Measurements from ENCODE around the gene SOX6. TPM values are rescaled to one million over a fixed set of nuclear protein-coding genes. Genes with fewer than 3 reads are reported as not detected.

The SOX6 gene
- total RNA-seq, 1 experiment from 2014 or later: 18.5 TPM

- H3K36me3 ChIP-seq: no peaks in the 10 kb centered on the region
- no peaks in the 10 kb centered on the region for H3K27me3 ChIP-seq (replicated peaks)
- H3K4me3 ChIP-seq: no peak overlapping the region
- H3K4me1 ChIP-seq (replicated peaks): no peaks in the 10 kb centered on the region
- DNase-seq (ENCODE audit: low read depth in 1 of 2, low spot score in 2 of 2): no peak
- H3K9me3 ChIP-seq (replicated peaks): no peaks in the 10 kb centered on the region
- H3K27ac ChIP-seq: no peak overlapping the region
These were observed 93.7 kb downstream of the SOX6 start for GRCh38 chr11:16262645-16262955.

DNA sequence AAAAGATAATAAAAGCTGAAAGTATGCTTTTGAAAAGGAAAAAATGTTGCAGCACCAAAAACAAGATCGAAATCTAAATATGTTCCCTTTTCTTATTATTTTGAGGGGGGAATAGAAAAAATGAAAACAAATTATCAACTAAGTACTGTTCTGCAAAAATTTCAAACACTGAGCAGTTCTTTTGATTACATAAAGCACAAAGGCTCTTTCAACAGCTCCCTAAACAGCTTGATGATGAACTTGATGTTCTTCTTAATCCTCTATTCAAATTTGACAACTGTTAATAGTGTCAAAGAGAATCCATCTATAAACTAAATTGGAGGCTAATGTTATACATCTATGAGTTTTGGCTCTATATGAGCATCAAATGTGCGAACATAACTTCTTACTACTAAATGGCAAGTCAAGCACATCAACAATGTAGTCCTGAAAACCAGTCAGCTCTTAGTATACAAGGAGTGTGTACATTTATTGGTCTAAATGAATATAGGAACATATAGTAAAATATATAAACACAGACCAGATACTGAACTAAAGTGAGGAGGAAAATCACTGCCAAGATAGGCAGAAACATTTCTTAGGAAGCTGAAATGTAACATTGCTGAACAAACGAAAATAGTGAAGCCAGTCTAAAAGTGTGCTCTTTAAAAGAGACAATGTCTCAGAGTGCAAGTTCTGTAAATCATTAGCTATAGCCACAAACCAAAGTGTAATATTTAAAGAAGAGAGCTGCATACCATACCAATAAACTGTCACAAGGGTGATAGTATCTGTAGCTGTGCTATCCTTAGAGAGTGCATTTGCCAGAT, 94.3 kb downstream of the SOX6 start:
- Histone ChIP-seq H3K4me1 (replicated peaks) (no peaks in the 10 kb centered on the region), H3K9me3 (replicated peaks) (no peaks in the 10 kb centered on the region), H3K27me3 (replicated peaks) (no peaks in the 10 kb centered on the region), H3K4me3 (no peak overlapping the region), H3K36me3 (no peaks in the 10 kb centered on the region), H3K27ac (no peak overlapping the region)
- no peak for DNase-seq (ENCODE audit: low read depth in 1 of 2, low spot score in 2 of 2)

- Histone ChIP-seq H3K36me3 (no peaks in the 10 kb centered on the region), H3K27ac (no peak overlapping the region), H3K4me1 (replicated peaks) (no peaks in the 10 kb centered on the region), H3K27me3 (replicated peaks) (no peaks in the 10 kb centered on the region), H3K4me3 (no peak overlapping the region), H3K9me3 (replicated peaks) (no peaks in the 10 kb centered on the region)
- peak in 1 of 2 experiments; percentile 41 for DNase-seq (ENCODE audit: low read depth in 1 of 2, low spot score in 2 of 2)
These were observed 104.0 kb downstream of the SOX6 start for GRCh38 chr11:16252373-16252772.

DNA sequence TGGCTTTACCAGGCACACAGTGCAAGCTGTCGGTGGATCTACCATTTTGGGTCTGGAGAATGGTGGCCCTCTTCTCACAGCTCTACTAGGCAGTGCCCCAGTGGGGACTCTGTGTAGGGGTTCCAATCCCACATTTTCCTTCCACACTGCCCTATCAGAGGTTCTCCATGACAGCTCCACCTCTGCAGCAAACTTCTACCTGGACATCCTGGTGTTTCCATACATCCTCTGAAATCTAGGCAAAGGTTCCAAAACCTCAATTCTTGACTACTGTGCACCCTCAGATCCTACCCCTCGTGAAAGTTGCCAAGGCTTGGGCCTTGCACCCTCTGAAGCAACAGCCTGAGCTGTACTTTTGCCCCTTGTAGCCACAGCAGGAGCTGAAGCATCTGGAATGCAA, 108.1 kb downstream of the SOX6 start:
- H3K4me3 ChIP-seq: no peak overlapping the region
- H3K36me3 ChIP-seq: no peaks in the 10 kb centered on the region
- H3K27ac ChIP-seq: no peak overlapping the region
- no peaks in the 10 kb centered on the region for H3K4me1 ChIP-seq (replicated peaks)
- H3K9me3 ChIP-seq (replicated peaks): 0 out of 2 replicates have a peak, but pooled peaks cover 2% of the 10 kb centered on the region
- no peaks in the 10 kb centered on the region for H3K27me3 ChIP-seq (replicated peaks)
- DNase-seq (ENCODE audit: low read depth in 1 of 2, low spot score in 2 of 2): no peak

DNA sequence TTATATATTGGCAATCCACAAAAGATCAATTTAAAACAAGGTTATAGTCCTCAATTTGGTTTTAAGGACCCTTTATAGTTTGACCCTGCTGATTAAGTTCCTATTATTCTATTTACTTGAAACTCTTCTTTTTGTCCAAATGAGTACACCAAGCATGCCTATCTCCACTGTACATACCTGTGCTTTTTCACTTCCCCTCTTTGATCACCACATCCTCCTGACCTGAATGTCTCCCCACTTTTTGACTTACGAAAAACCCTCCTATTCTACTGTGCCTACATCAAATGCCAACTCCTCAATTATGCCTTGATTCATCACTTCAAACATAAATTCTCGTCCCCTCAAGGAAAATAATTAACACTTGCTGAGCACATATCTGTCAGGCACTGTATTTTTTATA, 113.5 kb downstream of the SOX6 start:
- 0 out of 2 replicates have a peak, but pooled peaks cover 2% of the 10 kb centered on the region for H3K9me3 ChIP-seq (replicated peaks)
- peaks cover 10% of the 10 kb centered on the region for H3K4me1 ChIP-seq (replicated peaks)
- no peak for DNase-seq (ENCODE audit: low read depth in 1 of 2, low spot score in 2 of 2)
- no peak overlapping the region for H3K27ac ChIP-seq
- no peaks in the 10 kb centered on the region for H3K27me3 ChIP-seq (replicated peaks)
- H3K36me3 ChIP-seq: no peaks in the 10 kb centered on the region
- H3K4me3 ChIP-seq: no peak overlapping the region

DNA sequence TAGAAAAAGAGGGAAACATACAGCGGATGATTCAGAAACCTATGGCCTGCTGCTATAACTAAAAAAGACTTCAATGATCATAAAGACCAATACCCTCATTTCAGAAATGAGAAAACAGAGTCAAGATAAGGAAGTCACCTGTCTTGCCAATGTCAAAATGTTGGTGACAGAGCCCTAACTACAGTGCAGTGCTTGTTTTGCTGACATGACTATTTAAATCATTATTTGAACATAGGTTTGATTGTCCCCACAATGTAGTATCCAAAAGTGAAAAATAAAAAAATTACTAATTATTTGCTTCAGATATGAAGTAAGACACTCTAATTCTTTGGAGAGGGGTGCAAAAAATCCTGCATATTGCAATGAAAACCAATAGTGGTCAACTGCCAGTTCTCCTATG, 115.7 kb downstream of the SOX6 start:
- peaks cover 10% of the 10 kb centered on the region for H3K4me1 ChIP-seq (replicated peaks)
- no peaks in the 10 kb centered on the region for H3K9me3 ChIP-seq (replicated peaks)
- no peak overlapping the region for H3K4me3 ChIP-seq
- no peak for DNase-seq (ENCODE audit: low read depth in 1 of 2, low spot score in 2 of 2)
- H3K27ac ChIP-seq: no peak overlapping the region
- no peaks in the 10 kb centered on the region for H3K27me3 ChIP-seq (replicated peaks)
- H3K36me3 ChIP-seq: no peaks in the 10 kb centered on the region

DNA sequence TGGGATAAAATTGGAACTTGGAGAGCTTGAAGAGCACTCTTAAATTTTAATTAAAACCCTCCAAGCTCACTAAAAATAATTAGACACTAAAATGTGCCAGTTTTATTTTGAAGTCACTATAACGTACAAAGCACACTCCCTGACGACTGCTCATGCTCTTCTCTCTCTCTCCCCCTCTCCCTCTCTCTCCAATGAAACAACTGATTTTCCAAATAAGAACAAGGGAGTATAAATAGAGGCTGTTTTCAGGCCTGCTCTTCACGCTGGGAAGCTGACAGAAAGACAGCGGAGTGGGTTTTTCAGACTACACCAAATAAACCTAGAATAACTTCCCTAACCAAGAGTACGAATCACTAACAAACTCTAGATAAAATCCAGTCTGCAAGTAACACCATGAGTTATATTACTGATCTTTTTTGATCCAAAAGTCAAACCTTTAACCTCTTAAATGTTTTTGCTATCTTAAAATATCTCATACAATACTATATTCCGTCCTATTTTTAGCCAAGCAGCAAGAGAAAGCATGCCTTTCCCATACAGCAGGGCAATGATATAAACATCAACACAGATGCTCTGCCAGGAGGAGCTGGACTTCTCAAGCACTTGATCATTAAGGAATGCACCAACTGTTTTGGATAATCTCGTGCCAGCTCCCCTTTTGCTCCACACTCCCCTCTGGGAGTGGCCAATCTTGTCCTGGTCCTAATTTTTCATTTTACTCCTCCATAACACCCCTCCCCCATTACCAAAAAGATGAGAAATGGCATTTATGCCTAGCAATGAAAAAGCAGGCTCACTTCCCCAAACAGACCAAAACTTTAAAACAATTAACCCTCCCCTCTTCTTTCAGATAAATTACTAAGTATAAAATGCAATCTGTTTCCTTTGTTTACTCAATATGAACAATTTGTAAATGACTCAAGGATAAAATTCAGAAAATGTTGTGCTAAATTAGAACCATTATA, 116.9 kb downstream of the SOX6 start:
- peak in 1 of 2 experiments; percentile 29 for DNase-seq (ENCODE audit: low read depth in 1 of 2, low spot score in 2 of 2)
- no peaks in the 10 kb centered on the region for H3K9me3 ChIP-seq (replicated peaks)
- H3K4me3 ChIP-seq: no peak overlapping the region
- no peaks in the 10 kb centered on the region for H3K27me3 ChIP-seq (replicated peaks)
- no peaks in the 10 kb centered on the region for H3K36me3 ChIP-seq
- H3K4me1 ChIP-seq (replicated peaks): peaks cover 10% of the 10 kb centered on the region
- no peak overlapping the region for H3K27ac ChIP-seq

DNA sequence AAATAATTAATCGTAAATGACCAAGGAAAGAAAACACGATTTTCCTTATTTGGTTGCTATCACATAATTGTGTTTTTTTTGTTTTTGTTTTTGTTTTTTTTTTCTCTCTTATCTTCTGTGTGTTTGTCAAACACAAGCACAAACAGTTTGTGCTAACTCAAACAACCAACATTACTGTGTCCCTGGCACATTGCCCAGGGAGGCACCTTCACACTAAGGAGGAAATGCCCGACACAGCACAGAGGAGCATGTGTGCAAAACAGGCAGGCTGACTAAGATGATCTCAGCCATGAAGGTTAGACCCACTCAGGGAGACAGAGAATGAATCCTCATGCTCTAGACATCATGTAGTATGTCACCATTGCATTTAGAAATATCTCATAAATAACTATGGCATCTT, 130.1 kb downstream of the SOX6 start:
- no peaks in the 10 kb centered on the region for H3K9me3 ChIP-seq (replicated peaks)

DNA sequence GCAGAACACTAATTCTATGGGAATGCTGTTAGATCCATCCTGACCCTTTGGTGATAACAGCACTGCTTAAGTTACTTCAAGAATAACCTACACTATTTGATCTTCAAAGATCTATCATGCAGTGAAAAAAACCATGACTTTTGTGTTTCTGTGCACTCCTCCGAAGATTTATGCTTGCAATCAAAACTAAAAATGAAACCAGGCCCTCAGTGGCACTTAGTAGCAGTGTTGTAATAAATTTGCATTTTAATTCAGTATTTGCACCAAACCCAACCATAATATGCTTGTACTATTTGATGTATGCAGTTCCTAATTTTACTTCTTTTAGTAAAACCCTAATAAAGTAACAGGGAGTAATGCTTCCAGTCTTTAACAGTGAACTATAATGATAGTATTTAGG, 130.7 kb downstream of the SOX6 start:
- no peaks in the 10 kb centered on the region for H3K36me3 ChIP-seq
- no peak overlapping the region for H3K4me3 ChIP-seq
- H3K27ac ChIP-seq: no peak overlapping the region
- H3K27me3 ChIP-seq (replicated peaks): no peaks in the 10 kb centered on the region
- H3K4me1 ChIP-seq (replicated peaks): peaks cover 7% of the 10 kb centered on the region; the same call in 1 of the 2 replicates
- no peaks in the 10 kb centered on the region for H3K9me3 ChIP-seq (replicated peaks)
- DNase-seq (ENCODE audit: low read depth in 1 of 2, low spot score in 2 of 2): no peak

More for the DNA sequence above, 130.1 kb downstream of the SOX6 start:
- Histone ChIP-seq H3K27me3 (replicated peaks) (no peaks in the 10 kb centered on the region), H3K36me3 (no peaks in the 10 kb centered on the region), H3K27ac (no peak overlapping the region), H3K4me3 (no peak overlapping the region), H3K4me1 (replicated peaks) (peaks cover 7% of the 10 kb centered on the region; the same call in 1 of the 2 replicates)
- peak; percentile 40 to 57 for DNase-seq (ENCODE audit: low read depth in 1 of 2, low spot score in 2 of 2)

- no peaks in the 10 kb centered on the region for H3K27me3 ChIP-seq (replicated peaks)
- H3K4me3 ChIP-seq: no peak overlapping the region
- no peak for DNase-seq (ENCODE audit: low read depth in 1 of 2, low spot score in 2 of 2)
- no peaks in the 10 kb centered on the region for H3K36me3 ChIP-seq
- H3K9me3 ChIP-seq (replicated peaks): no peaks in the 10 kb centered on the region
- H3K27ac ChIP-seq: no peak overlapping the region
- H3K4me1 ChIP-seq (replicated peaks): peaks cover 7% of the 10 kb centered on the region; the same call in 1 of the 2 replicates
These were observed 132.8 kb downstream of the SOX6 start for GRCh38 chr11:16223558-16223957.

- Histone ChIP-seq H3K27ac (no peak overlapping the region), H3K4me1 (replicated peaks) (no peaks in the 10 kb centered on the region), H3K27me3 (replicated peaks) (no peaks in the 10 kb centered on the region), H3K9me3 (replicated peaks) (no peaks in the 10 kb centered on the region), H3K36me3 (no peaks in the 10 kb centered on the region), H3K4me3 (no peak overlapping the region)
- DNase-seq (ENCODE audit: low read depth in 1 of 2, low spot score in 2 of 2): no peak
These were observed 138.7 kb downstream of the SOX6 start for GRCh38 chr11:16217631-16218030.

DNA sequence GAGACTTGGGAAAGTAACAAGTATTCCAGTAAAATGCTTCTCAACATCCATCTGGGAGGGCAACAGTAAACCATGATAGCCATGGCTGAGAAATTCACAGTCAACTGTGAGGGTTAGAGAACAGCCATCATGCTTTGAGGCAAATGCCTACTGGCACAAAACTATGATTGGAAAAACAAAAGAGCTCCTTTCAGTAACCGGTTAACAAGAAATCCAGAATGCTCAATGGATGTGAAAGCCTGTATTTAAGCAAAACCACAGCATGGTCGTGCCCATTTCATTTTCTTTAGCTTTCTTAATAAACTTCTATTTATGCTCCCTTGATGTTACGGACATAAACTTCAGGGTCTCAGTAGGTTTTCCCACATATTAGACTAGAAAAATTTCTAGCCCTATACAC, 139.5 kb downstream of the SOX6 start:
- Histone ChIP-seq H3K4me1 (replicated peaks) (no peaks in the 10 kb centered on the region), H3K27me3 (replicated peaks) (no peaks in the 10 kb centered on the region), H3K36me3 (no peaks in the 10 kb centered on the region), H3K27ac (no peak overlapping the region), H3K4me3 (no peak overlapping the region), H3K9me3 (replicated peaks) (no peaks in the 10 kb centered on the region)
- DNase-seq (ENCODE audit: low read depth in 1 of 2, low spot score in 2 of 2): no peak

DNA sequence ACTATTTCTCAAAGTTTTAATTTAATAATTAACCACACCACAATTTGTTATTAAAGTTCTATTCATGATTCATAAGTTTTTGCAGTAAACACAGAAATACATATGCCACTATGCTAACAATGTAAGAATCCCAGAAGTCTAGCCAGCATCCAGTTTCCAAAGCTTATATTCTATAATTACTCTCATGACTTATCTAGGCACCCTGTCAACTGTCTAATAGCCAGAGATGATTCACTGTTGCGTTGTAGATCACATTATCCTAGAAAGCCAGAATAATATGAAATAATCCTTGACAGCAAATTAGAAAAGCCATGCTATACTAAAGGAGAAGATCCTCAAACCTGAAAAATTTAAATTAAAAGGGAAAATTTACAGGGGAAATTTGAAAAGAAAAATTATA, 141.0 kb downstream of the SOX6 start:
- Histone ChIP-seq H3K36me3 (no peaks in the 10 kb centered on the region), H3K4me1 (replicated peaks) (no peaks in the 10 kb centered on the region), H3K27ac (no peak overlapping the region), H3K9me3 (replicated peaks) (no peaks in the 10 kb centered on the region), H3K27me3 (replicated peaks) (no peaks in the 10 kb centered on the region), H3K4me3 (no peak overlapping the region)
- DNase-seq (ENCODE audit: low read depth in 1 of 2, low spot score in 2 of 2): no peak

DNA sequence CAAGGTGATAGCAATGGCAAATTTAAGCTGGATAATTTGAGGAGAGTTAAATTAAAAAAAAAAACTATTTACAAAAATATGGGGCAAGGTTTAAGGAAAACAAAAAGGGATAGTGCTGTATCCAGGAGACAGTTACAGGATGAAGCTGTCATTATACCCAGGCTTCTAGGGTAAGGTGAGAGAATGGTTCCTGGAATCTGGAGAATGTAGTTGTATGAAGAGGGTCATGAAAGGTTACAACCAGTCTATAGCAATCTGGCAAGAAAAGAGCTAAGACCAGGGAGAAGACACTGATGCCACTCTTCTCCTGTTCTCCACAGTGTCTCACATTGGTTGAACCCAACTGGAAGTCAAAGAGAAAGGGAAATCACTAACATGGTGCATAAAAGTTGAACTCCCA, 144.9 kb downstream of the SOX6 start:
- H3K36me3 ChIP-seq: no peaks in the 10 kb centered on the region
- H3K27ac ChIP-seq: no peak overlapping the region
- DNase-seq (ENCODE audit: low read depth in 1 of 2, low spot score in 2 of 2): no peak
- no peaks in the 10 kb centered on the region for H3K27me3 ChIP-seq (replicated peaks)
- H3K9me3 ChIP-seq (replicated peaks): no peaks in the 10 kb centered on the region
- H3K4me3 ChIP-seq: no peak overlapping the region
- H3K4me1 ChIP-seq (replicated peaks): no peaks in the 10 kb centered on the region

All from SJSA1 (cell line).